BE2C (cell line): ENCODE data around the gene RHBDL3.
A peak's percentile ranks its signal among the peaks of the same experiment; 100 is the strongest.

Source experiments
- DNase-seq: peaks from one replicate; pipeline ENCODE4 v3.0.0-alpha.2; 2020
- H3K27me3 ChIP-seq: fragments of 250-450 bp; sonication (Bioruptor Pico); 2 replicates; pipeline ENCODE4 v1.5.1; 2020; ENCODE audit warnings: mild to moderate bottlenecking
- H3K36me3 ChIP-seq: fragments of 250-450 bp; sonication (Bioruptor Pico); 2 replicates; pipeline ENCODE4 v1.5.1; 2020; ENCODE audit warnings: mild to moderate bottlenecking
- H3K4me1 ChIP-seq: fragments of 250-450 bp; sonication (Bioruptor Pico); 2 replicates; pipeline ENCODE4 v1.5.1; 2020
- H3K4me3 ChIP-seq: 2 replicates; pipeline ENCODE4 v1.5.1; 2011; ENCODE audit warnings: low read depth, low read length
- H3K9me3 ChIP-seq: fragments of 250-450 bp; sonication (Bioruptor Pico); 2 replicates; pipeline ENCODE4 v1.5.1; 2020
- CTCF ChIP-seq: IDR thresholded peaks from 2 replicates; pipeline ENCODE4 v1.5.1; 2012; ENCODE audit warnings: mild to moderate bottlenecking, low read depth, low read length

RHBDL3 gene

GRCh38 chr17:32276171-32276601 is 10.6 kb downstream of the RHBDL3 start:
- no peak for TF ChIP-seq CTCF
- peaks cover 23% of the 10 kb centered on the region for H3K4me1 ChIP-seq
- no peaks in the 10 kb centered on the region for H3K27me3 ChIP-seq
- no peak for DNase-seq
- H3K4me3 ChIP-seq = no peak overlapping the region
- no peaks in the 10 kb centered on the region for H3K9me3 ChIP-seq
- no peaks in the 10 kb centered on the region for H3K36me3 ChIP-seq

GRCh38 chr17:32277284-32277683 is 11.7 kb downstream of the RHBDL3 start:
- Histone ChIP-seq H3K27me3 (no peaks in the 10 kb centered on the region), H3K4me1 (peaks cover 23% of the 10 kb centered on the region), H3K4me3 (no peak overlapping the region), H3K36me3 (no peaks in the 10 kb centered on the region), H3K9me3 (no peaks in the 10 kb centered on the region)
- DNase-seq = no peak
- TF ChIP-seq CTCF = no peak

- no peak for DNase-seq
- Histone ChIP-seq H3K36me3 (no peaks in the 10 kb centered on the region), H3K4me3 (no peak overlapping the region), H3K4me1 (peaks cover 23% of the 10 kb centered on the region), H3K9me3 (no peaks in the 10 kb centered on the region), H3K27me3 (no peaks in the 10 kb centered on the region)
- no peak for TF ChIP-seq CTCF
Observed at GRCh38 chr17:32278815-32279214, 13.2 kb downstream of the RHBDL3 start.

GRCh38 chr17:32279891-32280716 is 14.5 kb downstream of the RHBDL3 start:
- H3K4me3 ChIP-seq = no peak overlapping the region
- H3K36me3 ChIP-seq = no peaks in the 10 kb centered on the region
- peaks cover 24% of the 10 kb centered on the region for H3K4me1 ChIP-seq
- H3K27me3 ChIP-seq = no peaks in the 10 kb centered on the region
- H3K9me3 ChIP-seq = no peaks in the 10 kb centered on the region
- no peak for TF ChIP-seq CTCF
- DNase-seq = no peak

- DNase-seq = peak; percentile 79
- no peak for TF ChIP-seq CTCF
- no peaks in the 10 kb centered on the region for H3K9me3 ChIP-seq
- no peaks in the 10 kb centered on the region for H3K36me3 ChIP-seq
- peaks cover 18% of the 10 kb centered on the region for H3K4me1 ChIP-seq
- H3K27me3 ChIP-seq = no peaks in the 10 kb centered on the region
- H3K4me3 ChIP-seq = no peak overlapping the region
Observed at GRCh38 chr17:32281011-32281451, 15.4 kb downstream of the RHBDL3 start.

- Histone ChIP-seq H3K4me1 (peaks cover 14% of the 10 kb centered on the region), H3K36me3 (no peaks in the 10 kb centered on the region), H3K4me3 (no peak overlapping the region), H3K9me3 (no peaks in the 10 kb centered on the region), H3K27me3 (no peaks in the 10 kb centered on the region)
- DNase-seq = no peak
- no peak for TF ChIP-seq CTCF
Observed at GRCh38 chr17:32283745-32284201, 18.1 kb downstream of the RHBDL3 start.
